Renal pelvis (tissue), 4 donors: ENCODE results near the gene P2RY14. TPM values are rescaled to one million over a fixed set of nuclear protein-coding genes. Genes with fewer than 3 reads are reported as not detected.

ENCODE experiments used
- DNase-seq: peaks from one replicate; pipeline ENCODE4 v3.0.0-alpha.2; 2013
- polyA plus RNA-seq, 3 donors: library from polyadenylated mRNA; unstranded; fragments of 120-200 nt; gene quantifications; one replicate each; pipeline ENCODE4 v1.2.1, GENCODE V29; 2013; ENCODE audit not compliant: insufficient read length in 3 of 3

P2RY14 gene
- polyA plus RNA-seq, 3 donors = 0.27 to 0.62 (median 0.60) TPM

DNA sequence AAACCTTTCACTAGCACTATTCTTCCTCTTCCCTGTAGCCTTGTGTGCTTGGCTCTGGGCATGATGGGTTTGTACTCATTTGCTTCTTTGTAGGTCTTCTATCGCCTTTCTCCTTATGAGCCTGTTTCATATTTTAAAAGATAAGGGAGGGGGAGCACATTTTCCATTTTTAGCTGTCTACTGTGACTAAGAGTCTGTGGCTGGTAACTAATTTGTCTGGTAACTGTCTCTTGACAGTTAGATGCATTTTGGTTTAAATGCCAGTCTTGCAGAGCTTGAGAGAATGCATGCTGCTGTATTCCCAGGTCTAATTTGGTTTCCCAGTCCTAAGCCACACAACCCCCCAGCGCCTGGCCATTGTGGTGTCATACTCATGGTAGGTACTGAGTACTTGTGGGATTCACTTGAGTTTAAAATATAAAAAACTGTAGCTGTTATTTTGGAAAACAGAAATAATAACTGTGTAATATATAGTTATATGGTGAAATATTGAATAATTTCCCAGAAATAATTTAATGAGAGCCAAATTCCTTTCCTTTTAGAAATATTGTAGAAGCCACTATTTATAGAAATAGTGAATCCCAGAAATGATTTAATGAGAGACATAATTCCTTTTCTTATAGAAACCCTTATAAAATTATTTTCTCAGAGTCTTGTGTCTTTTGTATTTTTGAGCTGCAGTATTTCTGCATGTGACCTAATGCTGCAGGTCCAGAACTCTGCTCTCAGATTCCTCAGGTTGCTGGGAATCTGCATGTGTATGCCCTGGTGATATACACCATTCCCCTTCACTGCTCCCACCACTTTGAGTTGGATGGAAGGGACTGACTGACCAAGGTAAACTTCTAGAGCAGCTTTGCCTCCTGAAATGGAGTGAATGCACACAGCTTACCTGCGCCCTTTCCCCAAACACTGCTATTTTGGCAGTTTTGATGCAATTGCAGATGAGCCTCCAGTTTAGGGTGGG, 61.4 kb downstream of the P2RY14 start:
- no peak for DNase-seq

- DNase-seq = no peak
Measured at GRCh38 chr3:151214459-151214858, 63.9 kb downstream of the P2RY14 start.

DNA sequence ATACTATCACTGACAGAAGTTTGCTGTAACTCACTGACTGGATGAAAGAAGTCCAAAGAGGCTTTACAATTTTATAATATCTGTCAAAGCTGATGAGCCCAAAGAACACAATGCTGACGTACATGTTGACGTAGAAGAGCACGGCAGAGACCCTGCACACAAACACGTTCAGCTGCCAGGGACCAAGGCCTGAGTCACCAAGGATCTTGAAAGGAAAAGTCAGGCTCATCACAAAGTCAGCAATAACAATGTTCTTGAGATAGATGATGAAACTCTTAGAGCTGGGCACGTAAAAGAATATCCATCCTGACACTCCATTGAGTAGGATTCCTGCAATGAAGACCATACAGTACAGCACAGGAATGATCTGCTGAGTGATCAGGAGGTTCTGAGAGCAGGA, 64.5 kb downstream of the P2RY14 start:
- DNase-seq = no peak

DNA sequence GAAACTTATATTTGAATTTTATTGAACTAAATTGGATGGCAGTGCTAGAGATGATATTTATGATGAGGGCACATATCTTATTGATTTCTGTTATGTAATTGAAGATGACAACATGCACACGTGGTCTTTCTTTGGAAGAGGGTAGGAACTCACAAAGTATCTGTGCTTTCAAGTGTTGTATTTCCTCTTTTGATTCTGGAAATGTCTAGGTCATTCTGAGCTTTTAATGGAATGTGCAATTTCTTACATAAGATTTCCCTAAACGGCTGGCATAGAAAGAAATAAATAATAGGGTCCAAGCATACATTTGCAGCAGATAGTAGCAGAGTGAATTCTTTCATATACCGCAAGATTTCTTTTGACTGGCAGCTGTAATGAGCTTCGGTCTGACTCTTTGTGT, 65.2 kb downstream of the P2RY14 start:
- DNase-seq = no peak

DNA sequence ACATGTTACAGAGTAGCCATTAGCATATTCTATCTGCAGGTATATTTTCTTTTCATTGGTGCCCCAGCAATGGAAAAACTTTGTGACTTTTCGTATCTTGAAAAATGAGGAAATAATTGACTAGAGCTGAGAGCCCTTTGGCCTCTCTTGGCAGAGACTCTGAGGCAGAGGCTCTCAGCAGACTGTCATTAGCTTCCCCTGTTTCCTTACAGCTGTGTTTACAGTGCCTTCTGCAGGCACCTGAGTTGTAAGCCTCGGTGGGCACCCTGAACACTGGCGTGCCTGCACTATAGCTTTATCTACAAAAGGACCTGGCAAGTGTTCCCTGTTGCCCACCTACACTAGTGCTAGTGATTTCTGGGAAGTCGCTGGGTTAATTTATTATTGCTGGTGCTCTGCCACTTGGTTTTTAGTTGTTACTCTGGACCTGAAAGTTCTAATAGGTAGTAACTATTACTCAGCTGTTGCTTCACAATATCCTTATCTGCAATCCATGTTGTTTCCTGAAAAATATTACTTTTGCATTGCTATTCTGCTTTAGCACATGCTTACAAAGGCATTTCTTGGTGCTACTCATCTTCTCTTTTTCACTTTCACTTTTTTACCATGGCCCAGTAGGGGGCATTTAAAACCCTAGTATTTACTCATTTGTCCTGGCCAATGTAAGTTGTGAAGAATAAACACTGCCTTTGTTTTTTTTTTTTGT, 67.5 kb downstream of the P2RY14 start:
- no peak for DNase-seq

- no peak for DNase-seq
Measured at GRCh38 chr3:151209654-151210053, 68.7 kb downstream of the P2RY14 start.

DNA sequence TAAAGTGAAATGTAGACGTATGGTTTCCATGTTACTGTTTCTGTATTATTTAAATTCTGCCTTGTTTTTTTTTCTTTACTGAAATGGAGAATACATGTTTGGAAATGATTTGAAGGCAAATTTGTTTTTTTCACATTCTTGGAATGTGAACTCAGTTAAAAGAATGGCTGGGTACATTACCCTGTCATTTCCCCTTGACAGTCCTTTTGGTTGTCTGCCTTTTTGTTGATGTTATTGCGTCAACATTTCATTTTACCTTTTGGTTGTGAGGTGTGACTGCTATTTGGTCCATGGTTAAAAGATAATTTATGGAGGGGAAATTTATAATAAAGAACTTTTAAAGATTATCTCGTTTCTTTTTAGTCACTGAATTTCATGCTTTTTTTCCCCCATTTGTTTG, 72.1 kb downstream of the P2RY14 start:
- DNase-seq = no peak

DNA sequence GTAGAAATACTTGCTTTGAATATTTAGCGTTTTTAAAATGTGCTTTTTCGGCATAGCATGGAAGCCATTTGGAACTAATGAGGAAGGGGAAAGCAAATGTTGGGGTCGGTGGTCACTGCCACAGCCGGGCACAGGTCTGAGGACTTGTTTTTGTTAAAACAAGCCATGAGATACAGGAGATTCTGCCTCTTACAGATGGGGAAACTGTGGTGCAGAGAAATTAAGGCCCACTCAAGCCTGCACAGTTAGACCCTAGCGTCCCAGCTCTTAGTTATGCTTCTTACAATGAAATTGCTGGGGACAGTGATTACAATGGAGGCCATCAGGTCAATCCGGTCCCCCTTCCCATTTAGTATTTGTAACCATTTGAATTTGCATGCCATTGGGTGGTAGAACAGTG, 72.9 kb downstream of the P2RY14 start:
- no peak for DNase-seq

GRCh38 chr3:151204530-151205402, 73.6 kb downstream of the P2RY14 start:
- DNase-seq = no peak

- DNase-seq = no peak
Measured at GRCh38 chr3:151203051-151203420, 75.3 kb downstream of the P2RY14 start, which contains the start of gene GPR171. GPR171 (minus strand) TSS chr3:151203216; CDS start chr3:151199386, 3,830 bp downstream.

DNA sequence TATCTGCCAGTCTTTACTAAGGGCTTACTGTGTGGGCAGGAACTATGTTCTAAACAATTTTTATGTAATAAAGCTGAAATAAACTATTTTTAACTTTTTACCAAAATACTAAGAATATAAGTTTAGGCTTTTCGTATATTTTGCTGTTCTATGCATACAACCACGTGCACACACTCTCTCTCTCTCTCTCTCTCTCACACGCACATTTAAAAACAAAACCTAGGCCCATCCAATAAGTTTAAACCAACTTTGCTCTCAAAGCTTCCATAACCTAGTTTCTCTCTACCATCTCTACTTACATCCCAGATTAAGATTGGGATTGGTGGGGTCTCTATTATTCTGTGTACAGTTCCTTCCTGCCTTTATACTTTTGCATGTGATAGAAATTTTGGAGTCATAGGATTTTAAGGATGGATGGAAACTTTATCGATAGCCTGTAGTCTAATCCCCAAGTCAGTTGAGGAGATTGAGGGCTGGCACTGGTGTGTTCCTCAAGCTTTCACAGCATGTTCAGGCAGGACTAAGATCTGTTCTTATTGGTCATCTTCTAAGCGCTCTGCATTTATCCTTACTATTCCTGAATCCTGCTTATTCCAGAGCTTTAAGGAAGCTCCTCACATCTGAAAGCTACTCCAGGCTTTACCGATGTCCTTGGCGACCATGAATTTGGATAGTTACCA, 77.2 kb downstream of the P2RY14 start:
- DNase-seq = no peak

- DNase-seq = no peak
Measured at GRCh38 chr3:151200586-151200985, 77.8 kb downstream of the P2RY14 start.

DNA sequence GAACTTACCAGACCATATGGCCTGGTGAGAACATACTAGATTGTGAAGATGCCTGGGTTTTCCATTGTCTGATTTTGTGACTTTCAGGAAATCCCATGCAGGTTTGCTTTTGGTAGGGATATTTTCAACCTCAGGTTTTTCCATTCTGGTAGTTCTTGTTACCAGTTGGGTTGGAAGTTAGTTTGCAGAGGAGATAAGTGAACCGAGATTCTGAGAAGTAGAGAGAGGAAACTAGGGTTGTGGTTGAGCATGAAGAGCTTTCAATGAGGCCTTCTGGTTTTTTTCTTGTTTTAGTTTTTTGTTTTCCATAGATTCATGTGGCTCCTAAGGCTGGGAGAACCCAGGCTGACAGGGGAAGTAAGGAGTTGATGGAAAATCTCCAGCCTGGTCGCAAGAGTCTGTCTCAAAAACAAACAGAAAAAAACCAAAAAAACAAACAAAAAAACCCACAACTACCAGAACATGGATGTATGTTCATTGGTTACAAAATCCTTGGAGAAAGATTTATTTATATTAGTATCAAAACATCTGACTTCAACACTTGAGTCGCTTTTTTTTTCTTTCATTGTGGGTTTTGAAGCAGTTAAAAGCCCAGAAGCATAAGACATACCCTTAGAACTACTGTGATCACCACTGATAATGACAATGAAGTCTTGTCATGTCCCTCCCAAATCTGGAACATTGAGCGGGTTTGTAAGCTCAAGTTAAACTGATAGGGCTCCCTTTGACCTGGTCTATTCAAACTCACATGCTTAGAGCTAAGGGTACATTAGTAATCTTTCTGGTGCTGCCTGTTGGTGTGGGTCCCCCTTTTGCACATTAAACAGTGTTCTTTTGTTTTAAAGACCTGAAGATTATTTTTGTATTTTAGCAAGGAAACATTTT, 78.5 kb downstream of the P2RY14 start:
- DNase-seq = no peak

DNA sequence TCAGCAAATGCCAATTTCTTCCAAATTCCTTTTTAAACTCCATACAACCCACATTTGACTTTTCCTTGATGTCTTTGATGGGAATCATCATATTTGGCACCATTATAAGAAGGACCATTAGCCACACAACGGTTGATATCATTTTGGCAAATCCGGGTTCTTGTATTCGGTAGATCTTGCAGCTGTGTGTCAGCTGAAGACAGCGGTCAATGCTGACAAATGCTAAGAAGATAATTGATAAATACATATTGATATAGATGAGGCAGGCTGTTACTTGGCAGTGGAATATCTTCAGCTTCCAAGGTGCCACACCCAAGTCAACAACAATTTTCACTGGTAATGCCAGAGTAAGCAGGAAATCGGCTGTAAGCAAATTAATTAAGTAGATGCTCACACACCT, 79.5 kb downstream of the P2RY14 start:
- DNase-seq = no peak

DNA sequence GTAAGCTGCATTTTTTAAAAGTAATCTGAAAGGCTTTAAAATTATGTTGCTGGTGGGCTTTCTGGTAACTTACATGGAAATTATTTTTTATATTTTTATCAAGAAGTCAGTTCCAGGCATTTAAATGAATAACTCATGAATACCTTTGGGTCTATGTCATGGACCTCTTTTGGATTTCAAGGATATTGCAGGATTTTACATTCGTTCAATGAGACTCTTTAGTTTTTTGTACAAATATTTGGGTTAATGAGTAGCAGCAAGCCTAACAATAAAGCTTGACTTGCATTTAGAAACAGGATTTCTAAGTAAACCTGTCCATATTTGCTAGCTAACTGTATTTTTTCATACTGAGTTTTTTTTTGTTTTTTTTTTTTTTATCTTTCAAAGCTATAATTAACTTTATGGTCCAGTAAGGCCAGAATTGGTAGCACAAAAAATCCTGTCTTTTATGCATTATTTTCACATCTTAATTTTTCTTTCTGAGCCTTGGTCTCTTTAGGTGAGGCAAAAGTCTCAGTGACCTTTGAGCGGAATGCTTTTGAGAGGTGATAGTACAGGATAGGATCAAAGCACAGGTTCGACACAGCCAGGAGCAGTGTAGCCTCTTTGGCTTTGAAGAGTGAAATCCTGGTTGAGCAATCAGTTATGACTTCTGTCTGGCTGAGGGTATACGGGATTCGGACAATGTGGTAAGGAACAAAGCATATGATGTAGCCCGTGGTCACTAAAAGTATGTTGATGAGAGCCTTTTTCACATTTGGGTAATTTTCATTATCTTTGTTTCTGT, 80.2 kb downstream of the P2RY14 start:
- DNase-seq = no peak

GRCh38 chr3:151197228-151197627, 81.1 kb downstream of the P2RY14 start:
- DNase-seq = no peak

- DNase-seq = no peak
Measured at GRCh38 chr3:151196434-151196833, 81.9 kb downstream of the P2RY14 start.

DNA sequence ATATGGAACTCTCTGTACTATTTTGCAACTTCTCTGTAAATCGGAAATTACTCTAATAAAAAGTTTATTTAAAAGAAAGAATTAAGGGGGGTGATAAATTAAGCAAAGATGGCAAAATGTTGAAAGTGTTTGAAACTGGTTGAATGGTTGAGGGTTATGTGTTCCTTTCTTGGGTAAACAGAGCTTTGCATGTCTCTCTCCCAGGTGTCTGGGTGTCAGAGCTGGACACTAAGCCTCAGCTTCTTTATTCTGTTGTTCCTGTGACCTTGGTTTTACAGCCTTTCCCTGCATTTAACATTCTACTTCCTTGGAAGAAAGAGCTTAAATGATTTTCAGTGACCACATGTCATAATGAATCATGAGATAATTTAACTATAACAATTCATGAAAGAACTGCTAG, 82.5 kb downstream of the P2RY14 start:
- no peak for DNase-seq

DNA sequence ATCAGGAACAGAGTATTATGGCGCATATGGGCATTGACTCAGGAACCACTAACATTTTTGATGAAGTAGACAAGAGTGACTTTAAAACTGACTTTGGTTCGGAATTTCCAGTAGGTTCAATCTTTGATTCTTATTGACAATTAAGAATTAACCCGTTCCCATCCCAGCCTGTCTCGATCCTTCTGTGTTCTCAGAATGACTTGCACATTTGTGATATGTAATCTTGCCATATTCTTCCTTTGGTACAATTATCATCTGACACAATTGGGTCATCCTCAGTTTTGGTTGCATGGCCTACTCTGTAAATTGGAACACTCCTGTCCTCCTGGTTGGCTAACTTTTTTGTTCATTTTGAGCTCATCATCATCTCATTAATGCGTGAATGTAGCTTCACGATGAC, 85.8 kb downstream of the P2RY14 start:
- no peak for DNase-seq

GRCh38 chr3:151191095-151191494, 87.2 kb downstream of the P2RY14 start:
- no peak for DNase-seq
